Glutamatergic neuron (in vitro differentiated cells): ENCODE data around the gene B3GLCT. TPM values are rescaled to one million over a fixed set of nuclear protein-coding genes. Genes with fewer than 3 reads are reported as not detected.
A peak's percentile ranks its signal among the peaks of the same experiment; 100 is the strongest.

Experiments
- DNase-seq: peaks from one replicate; pipeline ENCODE4 v3.0.0; 2022
- H3K27ac Mint-ChIP-seq: one replicate; pipeline ENCODE4 v1.8.0; 2020; ENCODE audit warnings: mild to moderate bottlenecking, mixed read lengths, inconsistent platforms; ENCODE audit not compliant: unreplicated experiment
- H3K27me3 Mint-ChIP-seq: one replicate; pipeline ENCODE4 v1.8.0; 2020; ENCODE audit warnings: mild to moderate bottlenecking, moderate library complexity, mixed read lengths, inconsistent platforms; ENCODE audit not compliant: unreplicated experiment
- H3K36me3 Mint-ChIP-seq: one replicate; pipeline ENCODE4 v1.8.0; 2020; ENCODE audit warnings: mild to moderate bottlenecking, mixed read lengths, inconsistent platforms; ENCODE audit not compliant: unreplicated experiment
- H3K4me1 Mint-ChIP-seq: one replicate; pipeline ENCODE4 v1.8.0; 2020; ENCODE audit warnings: mild to moderate bottlenecking, low read depth, mixed read lengths, inconsistent platforms; ENCODE audit not compliant: unreplicated experiment
- H3K4me3 Mint-ChIP-seq: one replicate; pipeline ENCODE4 v1.8.0; 2020; ENCODE audit warnings: mild to moderate bottlenecking, mixed read lengths, inconsistent platforms; ENCODE audit not compliant: unreplicated experiment
- H3K9me3 Mint-ChIP-seq: one replicate; pipeline ENCODE4 v1.8.0; 2020; ENCODE audit warnings: mild to moderate bottlenecking, moderate library complexity, mixed read lengths, inconsistent platforms; ENCODE audit not compliant: unreplicated experiment
- total RNA-seq: library from RNA; stranded (reverse); fragmentation: NEBNext Ultra II Directional; extraction: Animal tissue kit (Norgen Biotek cat#: 25700); gene quantifications from one replicate; pipeline ENCODE4 v1.2.1, GENCODE V29; 2021; ENCODE audit not compliant: unreplicated experiment
- TF ChIP-seq, protein P1 (sequence below): fragments of 200-600 bp; sonication (generic); IDR thresholded peaks from one replicate; pipeline ENCODE4 v1.5.0; 2021; ENCODE audit not compliant: partially characterized antibody, unreplicated experiment

B3GLCT gene
- total RNA-seq, 1 donor from 2014 or later = 11.6 TPM

DNA sequence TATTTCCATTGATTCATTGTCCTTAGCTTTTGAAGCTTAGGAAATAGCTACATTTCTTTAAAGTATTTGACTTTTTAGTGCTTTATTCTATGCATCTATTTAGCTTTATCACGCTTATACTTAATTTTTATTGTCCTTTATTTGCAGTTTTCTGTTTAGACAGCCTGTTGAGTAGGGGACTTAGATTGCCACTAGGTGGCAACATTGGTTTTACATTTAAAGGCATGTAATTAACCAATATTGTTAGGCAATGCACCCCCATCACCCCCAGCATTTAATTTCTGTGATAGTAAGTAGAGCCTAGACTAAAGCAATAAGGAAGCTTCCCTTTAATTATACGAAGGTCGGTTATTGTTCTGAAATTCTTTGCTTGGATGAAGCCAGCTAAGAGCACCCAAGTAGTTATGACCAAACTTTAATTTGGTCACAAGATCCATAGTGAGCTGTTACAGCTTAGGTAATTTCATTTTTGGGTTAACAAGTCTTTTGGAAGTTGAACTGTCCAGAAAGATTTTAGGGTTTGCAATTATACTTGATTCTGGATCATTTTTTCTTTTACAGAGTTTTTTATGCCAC lies 36.5 kb downstream of the B3GLCT start:
- TF ChIP-seq, protein P1, sequence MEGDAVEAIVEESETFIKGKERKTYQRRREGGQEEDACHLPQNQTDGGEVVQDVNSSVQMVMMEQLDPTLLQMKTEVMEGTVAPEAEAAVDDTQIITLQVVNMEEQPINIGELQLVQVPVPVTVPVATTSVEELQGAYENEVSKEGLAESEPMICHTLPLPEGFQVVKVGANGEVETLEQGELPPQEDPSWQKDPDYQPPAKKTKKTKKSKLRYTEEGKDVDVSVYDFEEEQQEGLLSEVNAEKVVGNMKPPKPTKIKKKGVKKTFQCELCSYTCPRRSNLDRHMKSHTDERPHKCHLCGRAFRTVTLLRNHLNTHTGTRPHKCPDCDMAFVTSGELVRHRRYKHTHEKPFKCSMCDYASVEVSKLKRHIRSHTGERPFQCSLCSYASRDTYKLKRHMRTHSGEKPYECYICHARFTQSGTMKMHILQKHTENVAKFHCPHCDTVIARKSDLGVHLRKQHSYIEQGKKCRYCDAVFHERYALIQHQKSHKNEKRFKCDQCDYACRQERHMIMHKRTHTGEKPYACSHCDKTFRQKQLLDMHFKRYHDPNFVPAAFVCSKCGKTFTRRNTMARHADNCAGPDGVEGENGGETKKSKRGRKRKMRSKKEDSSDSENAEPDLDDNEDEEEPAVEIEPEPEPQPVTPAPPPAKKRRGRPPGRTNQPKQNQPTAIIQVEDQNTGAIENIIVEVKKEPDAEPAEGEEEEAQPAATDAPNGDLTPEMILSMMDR = peak; percentile 76
- Mint-ChIP-seq H3K4me3 (no peak overlapping the region), H3K27me3 (peaks cover 2% of the 10 kb centered on the region), H3K36me3 (peaks cover 5% of the 10 kb centered on the region), H3K9me3 (peaks cover 2% of the 10 kb centered on the region), H3K27ac (no peak overlapping the region), H3K4me1 (peaks cover 3% of the 10 kb centered on the region)
- no peak for DNase-seq

DNA sequence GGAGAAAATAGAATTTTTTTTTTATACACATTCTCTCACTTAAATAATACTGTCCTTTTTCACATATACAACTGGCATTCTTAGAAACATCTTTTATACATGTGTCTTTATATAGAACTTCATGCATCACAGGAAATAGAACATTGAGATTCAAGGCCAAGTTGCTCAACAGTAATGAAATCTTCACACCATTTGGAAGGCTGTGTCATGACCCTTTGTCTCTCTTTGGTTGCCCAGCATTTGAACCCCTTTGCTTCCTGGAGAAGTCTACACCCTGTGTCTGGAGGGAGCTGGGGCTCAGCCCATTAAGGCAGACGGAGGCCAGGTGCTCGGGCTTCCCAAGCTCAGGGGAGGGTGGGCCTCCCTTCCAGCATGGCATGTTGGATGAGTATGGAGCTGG lies 41.1 kb downstream of the B3GLCT start:
- no peak overlapping the region for H3K4me3 Mint-ChIP-seq
- no peak for DNase-seq
- H3K27me3 Mint-ChIP-seq = no peaks in the 10 kb centered on the region
- no peaks in the 10 kb centered on the region for H3K4me1 Mint-ChIP-seq
- H3K9me3 Mint-ChIP-seq = no peaks in the 10 kb centered on the region
- TF ChIP-seq, protein P1 = no peak
- no peaks in the 10 kb centered on the region for H3K36me3 Mint-ChIP-seq
- H3K27ac Mint-ChIP-seq = no peak overlapping the region

DNA sequence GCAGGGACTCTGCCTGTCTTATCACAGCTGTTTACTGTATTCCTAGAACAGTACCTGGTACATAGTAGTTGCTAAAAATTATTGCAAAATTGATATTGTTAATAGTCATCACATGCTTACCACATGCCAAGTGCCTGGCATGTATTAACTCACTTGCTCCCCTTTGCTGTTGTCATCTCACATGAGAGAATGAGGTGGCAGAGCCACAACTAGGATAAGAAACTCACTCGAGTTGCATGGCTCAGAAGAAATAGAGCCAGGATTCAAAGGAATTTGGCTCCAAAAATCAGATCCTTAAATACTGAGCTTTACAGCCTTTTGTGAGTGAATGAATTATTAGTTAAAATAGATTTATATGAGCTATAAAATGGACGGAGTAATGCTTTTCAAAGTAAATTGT lies 42.6 kb downstream of the B3GLCT start:
- Mint-ChIP-seq H3K27ac (no peak overlapping the region), H3K4me3 (no peak overlapping the region), H3K27me3 (no peaks in the 10 kb centered on the region), H3K36me3 (no peaks in the 10 kb centered on the region), H3K9me3 (no peaks in the 10 kb centered on the region), H3K4me1 (no peaks in the 10 kb centered on the region)
- TF ChIP-seq, protein P1 = no peak
- DNase-seq = no peak

DNA sequence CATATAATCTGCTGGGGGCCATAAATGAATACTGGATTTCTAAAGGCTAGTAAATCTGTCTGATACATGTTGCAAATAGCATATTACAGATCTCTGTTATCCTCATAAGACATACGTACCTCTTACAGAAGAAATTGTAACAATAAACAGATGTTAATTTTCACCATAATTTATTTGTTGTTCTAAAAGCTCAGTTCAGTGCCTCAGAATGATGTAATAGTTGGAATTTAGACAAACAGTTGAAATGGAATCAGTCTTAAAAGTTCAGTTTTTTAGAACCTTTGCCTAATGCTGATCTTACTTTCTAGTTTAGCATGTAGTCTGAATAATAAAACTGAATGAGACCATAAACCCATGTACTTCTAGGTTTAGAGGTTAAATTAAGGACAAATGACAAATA lies 43.1 kb downstream of the B3GLCT start:
- no peak for DNase-seq
- Mint-ChIP-seq H3K4me1 (no peaks in the 10 kb centered on the region), H3K27me3 (no peaks in the 10 kb centered on the region), H3K27ac (no peak overlapping the region), H3K9me3 (no peaks in the 10 kb centered on the region), H3K4me3 (no peak overlapping the region), H3K36me3 (no peaks in the 10 kb centered on the region)
- TF ChIP-seq, protein P1 = no peak

DNA sequence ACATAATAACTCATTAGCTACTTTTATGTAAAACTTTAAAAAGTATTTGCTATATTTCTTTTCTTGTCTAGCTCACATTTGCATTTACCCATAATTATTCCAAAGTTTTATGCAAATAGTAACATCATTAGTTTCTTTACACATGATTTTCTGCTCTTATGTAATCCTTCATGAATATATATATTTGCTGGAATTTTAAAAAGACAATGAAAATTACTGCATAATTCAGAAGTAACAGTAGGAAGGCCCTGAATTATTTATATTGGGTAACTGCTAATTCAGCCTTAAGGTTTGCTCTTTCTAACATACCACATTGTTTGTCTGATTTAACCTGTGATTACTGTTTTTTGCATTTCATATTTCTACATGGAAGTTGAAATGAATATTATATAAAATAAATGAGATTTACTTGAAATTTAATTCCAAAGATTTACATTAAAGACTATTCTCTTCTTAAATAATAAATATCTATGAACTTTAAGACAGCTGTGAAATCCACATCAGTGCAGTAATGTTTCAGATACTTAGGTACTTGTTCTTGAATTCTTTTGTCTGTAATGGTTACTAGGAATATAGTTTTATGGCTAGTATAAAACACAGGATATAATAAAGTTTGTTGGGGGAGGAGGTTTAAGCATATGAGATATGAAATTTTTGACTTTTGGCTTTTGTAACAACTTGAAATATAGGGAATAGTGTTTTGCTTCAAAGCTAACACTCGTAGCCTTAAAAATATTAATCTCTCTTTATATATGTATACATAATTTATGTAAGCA lies 46.0 kb downstream of the B3GLCT start:
- no peaks in the 10 kb centered on the region for H3K9me3 Mint-ChIP-seq
- no peaks in the 10 kb centered on the region for H3K27me3 Mint-ChIP-seq
- H3K36me3 Mint-ChIP-seq = peaks cover under 1% of the 10 kb centered on the region
- no peak overlapping the region for H3K27ac Mint-ChIP-seq
- H3K4me3 Mint-ChIP-seq = no peak overlapping the region
- no peaks in the 10 kb centered on the region for H3K4me1 Mint-ChIP-seq
- DNase-seq = no peak
- TF ChIP-seq, protein P1 = no peak
